OCI-LY1 (cell line): ENCODE results near the gene TSR3.

Experiments used
- CTCF ChIP-seq: fragments of 200-600 bp; sonication (generic), shearing (Covaris generic); IDR thresholded peaks from 2 replicates; pipeline ENCODE4 v1.5.1; 2017; ENCODE audit warnings: mild to moderate bottlenecking, antibody characterized with exemption, low read length, moderate library complexity, mixed read lengths
- EZH2 ChIP-seq: fragments of 200-600 bp; sonication (generic), shearing (Covaris generic); IDR thresholded peaks from 2 replicates; pipeline ENCODE4 v1.8.0; 2017; ENCODE audit warnings: borderline replicate concordance, mixed run types, mild to moderate bottlenecking, antibody characterized with exemption, low read length, moderate library complexity, mixed read lengths

- TF ChIP-seq CTCF (no peak), EZH2 (no peak)
Observed at GRCh38 chr16:1308977-1309885, 42.4 kb downstream of the TSR3 start, which contains the start of gene UBE2I.
